Uterus (tissue), 2 donors: ENCODE results near the gene RAI14.

ENCODE experiments used
- CTCF ChIP-seq, 4 experiments: fragments of 200-600 bp in 2 of 4; fragments of 450-650 bp in 2 of 4; sonication (generic) in 2 of 4; IDR thresholded peaks; one replicate each; pipeline ENCODE4 v1.5.1; 2016 to 2019; ENCODE audit warnings: antibody characterized with exemption in 4 of 4, mild to moderate bottlenecking in 2 of 4, moderate library complexity in 1 of 4
- POLR2A ChIP-seq, 2 donors: fragments of 450-650 bp; IDR thresholded peaks; one replicate each; pipeline ENCODE4 v1.6.1; 2016; ENCODE audit warnings: antibody characterized with exemption in 2 of 2, mild to moderate bottlenecking in 1 of 2, moderate library complexity in 1 of 2

GRCh38 chr5:34651791-34652190 is 4.3 kb upstream of the RAI14 start:
- no peak for TF ChIP-seq CTCF (IDR thresholded peaks at IDR 0.05)
- TF ChIP-seq POLR2A (IDR thresholded peaks at IDR 0.05) = no peak
